Kidney (tissue), 14 donors: Measurements from ENCODE around the gene CLCNKB. TPM values are rescaled to one million over a fixed set of nuclear protein-coding genes. Genes with fewer than 3 reads are reported as not detected.

ENCODE experiments used
- DNase-seq, 5 donors: peaks; one replicate each; pipeline ENCODE4 v3.0.0-alpha.2; 2013 to 2020
- FAIRE-seq: peaks from 2 replicates; lab custom pipeline; 2012; peaks lifted over from hg19 to GRCh38; lab: Jason Lieb, UNC
- H3K27ac ChIP-seq, 2 donors: one replicate each; pipeline ENCODE4 v1.7.0; 2013; ENCODE audit warnings: low read depth in 2 of 2, low read length in 2 of 2, inconsistent platforms in 1 of 2
- H3K27me3 ChIP-seq: one replicate; pipeline ENCODE4 v1.7.1; 2013; ENCODE audit warnings: low read length, inconsistent platforms; ENCODE audit not compliant: control insufficient read depth, insufficient read depth
- H3K36me3 ChIP-seq, 3 donors: one replicate each; pipeline versions ENCODE4 v1.7.0 to v1.7.1; 2013; ENCODE audit warnings: low read length in 3 of 3, control low read depth in 1 of 3, inconsistent platforms in 1 of 3; ENCODE audit not compliant: insufficient read depth in 3 of 3, control insufficient read depth in 2 of 3
- H3K4me1 ChIP-seq, 3 donors: one replicate each; pipeline versions ENCODE4 v1.7.0 to v1.7.1; 2013; ENCODE audit warnings: low read length in 3 of 3, inconsistent platforms in 1 of 3, low read depth in 1 of 3; ENCODE audit not compliant: control insufficient read depth in 2 of 3, insufficient read depth in 2 of 3
- H3K4me3 ChIP-seq, 3 donors: one replicate each; pipeline versions ENCODE4 v1.7.0 to v1.8.1; 2013; ENCODE audit warnings: low read length in 3 of 3, control low read depth in 1 of 3, inconsistent platforms in 1 of 3
- H3K9ac ChIP-seq, 3 donors: one replicate each; pipeline versions ENCODE4 v1.7.0 to v1.7.1; 2013; ENCODE audit warnings: low read length in 3 of 3, control low read depth in 1 of 3, inconsistent platforms in 1 of 3
- H3K9me3 ChIP-seq, 3 donors: one replicate each; pipeline versions ENCODE4 v1.7.0 to v1.7.1; 2013; ENCODE audit warnings: low read length in 3 of 3, control low read depth in 1 of 3, inconsistent platforms in 1 of 3; ENCODE audit not compliant: control insufficient read depth in 2 of 3, insufficient read depth in 1 of 3
- intact Hi-C: fragments of 100-400 bp; cut with DNase I; formaldehyde crosslinking; loops from one replicate; pipeline ENCODE4 v1.11.1; 2022
- polyA plus RNA-seq: library from polyadenylated mRNA; stranded (reverse); fragments of 350-450 nt; fragmentation: Illumina TruSeq; extraction: RNeasy Lipid Tissue Mini Kit (QIAGEN cat#74804); gene quantifications from one replicate; pipeline ENCODE4 v1.2.3, GENCODE V29; 2014; ENCODE audit warnings: low read depth, low replicate concordance; ENCODE audit not compliant: insufficient read depth
- total RNA-seq: library from RNA; stranded (reverse); fragmentation: NEBNext Ultra II Directional; extraction: Animal tissue kit (Norgen Biotek cat#: 25700); gene quantifications from one replicate; pipeline ENCODE4 v1.2.1, GENCODE V29; 2021
- TF ChIP-seq, protein P1 (sequence below): IDR thresholded peaks from 3 replicates; pipeline ENCODE4 v1.5.1; 2012; ENCODE audit warnings: mild to moderate bottlenecking, moderate library complexity, borderline replicate concordance; ENCODE audit not compliant: insufficient read depth; ENCODE audit errors: extremely low read depth
- donor health status: control.
- donor health status: control.
- donor health status: control.
- donor health status: control.
- donor health status: control.
- donor health status: DM: yes; HTN: yes; CAD: no.
- donor health status: Normal renal cell carcinoma (clear cell type).

CLCNKB gene
- total and polyA plus RNA-seq, 2 donors from 2014 or later: 60.6 to 519 TPM

DNA sequence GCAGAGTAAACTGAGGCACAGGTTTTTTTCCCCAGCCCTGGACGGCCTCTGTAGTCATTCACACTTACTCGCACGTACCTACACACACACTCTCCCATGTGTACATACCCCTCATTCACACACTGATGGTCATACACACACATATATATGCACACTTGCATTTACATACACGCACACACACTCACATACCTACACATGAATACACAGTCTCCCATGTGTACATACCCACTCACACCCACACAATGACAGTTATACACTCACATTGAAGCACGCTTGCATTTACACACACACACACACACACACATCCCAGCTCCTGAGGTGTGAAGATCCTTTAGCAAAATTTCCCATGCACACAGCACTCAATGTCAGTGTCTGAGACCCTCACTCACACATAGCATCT lies 30.6 kb downstream of the CLCNKB start:
- no peak for DNase-seq
- H3K36me3 ChIP-seq: no peaks in the 10 kb centered on the region
- FAIRE-seq: no peak
- TF ChIP-seq, protein P1, sequence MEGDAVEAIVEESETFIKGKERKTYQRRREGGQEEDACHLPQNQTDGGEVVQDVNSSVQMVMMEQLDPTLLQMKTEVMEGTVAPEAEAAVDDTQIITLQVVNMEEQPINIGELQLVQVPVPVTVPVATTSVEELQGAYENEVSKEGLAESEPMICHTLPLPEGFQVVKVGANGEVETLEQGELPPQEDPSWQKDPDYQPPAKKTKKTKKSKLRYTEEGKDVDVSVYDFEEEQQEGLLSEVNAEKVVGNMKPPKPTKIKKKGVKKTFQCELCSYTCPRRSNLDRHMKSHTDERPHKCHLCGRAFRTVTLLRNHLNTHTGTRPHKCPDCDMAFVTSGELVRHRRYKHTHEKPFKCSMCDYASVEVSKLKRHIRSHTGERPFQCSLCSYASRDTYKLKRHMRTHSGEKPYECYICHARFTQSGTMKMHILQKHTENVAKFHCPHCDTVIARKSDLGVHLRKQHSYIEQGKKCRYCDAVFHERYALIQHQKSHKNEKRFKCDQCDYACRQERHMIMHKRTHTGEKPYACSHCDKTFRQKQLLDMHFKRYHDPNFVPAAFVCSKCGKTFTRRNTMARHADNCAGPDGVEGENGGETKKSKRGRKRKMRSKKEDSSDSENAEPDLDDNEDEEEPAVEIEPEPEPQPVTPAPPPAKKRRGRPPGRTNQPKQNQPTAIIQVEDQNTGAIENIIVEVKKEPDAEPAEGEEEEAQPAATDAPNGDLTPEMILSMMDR: no peak
- no peaks in the 10 kb centered on the region for H3K27me3 ChIP-seq
- peaks cover 0 to 13% (median 6%) of the 10 kb centered on the region in 3 donors for H3K4me1 ChIP-seq
- H3K9ac ChIP-seq: peak overlapping the region in 1 of 3 donors; percentile 66
- intact Hi-C loops: no loop called here
- H3K27ac ChIP-seq: no peak overlapping the region
- no peak overlapping the region for H3K4me3 ChIP-seq
- no peaks in the 10 kb centered on the region for H3K9me3 ChIP-seq

DNA sequence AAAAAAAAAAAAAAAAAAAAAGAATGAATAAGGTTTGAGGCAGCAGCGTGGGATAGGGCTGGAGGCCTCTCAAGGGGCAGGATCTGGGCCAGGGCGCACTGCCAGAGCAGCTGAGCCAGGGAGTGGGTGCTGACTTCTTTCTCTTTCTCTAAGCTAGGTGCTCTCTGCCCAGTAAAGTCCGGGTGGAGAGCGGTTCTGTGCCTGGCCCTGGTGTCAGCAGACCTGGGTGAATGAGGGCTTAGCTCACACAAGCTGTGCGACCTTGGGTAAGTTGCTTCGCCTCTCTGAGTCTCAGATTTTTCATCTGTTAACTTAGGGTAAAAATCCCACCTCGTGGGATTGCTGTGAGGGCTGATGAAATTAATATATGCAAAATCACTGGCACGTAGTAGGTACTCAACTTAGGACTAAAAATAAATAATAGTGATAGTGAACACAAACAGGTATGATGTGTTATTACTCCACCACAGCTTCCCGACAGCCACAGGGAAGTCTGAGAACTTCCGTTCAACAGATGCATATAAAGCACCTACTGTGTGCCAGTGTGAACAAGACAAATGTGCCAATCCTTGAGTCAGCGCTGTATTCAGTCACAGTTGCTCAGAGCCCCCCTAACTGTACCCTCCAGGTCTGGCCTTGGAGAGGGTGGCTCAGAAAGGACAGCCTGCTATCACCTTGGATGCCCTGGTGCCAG lies 31.9 kb downstream of the CLCNKB start:
- peaks cover 0 to 15% (median 6%) of the 10 kb centered on the region in 3 donors for H3K4me1 ChIP-seq
- no peak overlapping the region for H3K27ac ChIP-seq
- H3K27me3 ChIP-seq: no peaks in the 10 kb centered on the region
- intact Hi-C loops: loop anchor here (5.0 kb wide), 1 partner anchor 112 kb away; no protein-coding TSS in a partner anchor
- FAIRE-seq: no peak
- TF ChIP-seq, protein P1: no peak
- no peak overlapping the region for H3K4me3 ChIP-seq
- DNase-seq: no peak
- no peaks in the 10 kb centered on the region for H3K36me3 ChIP-seq
- no peak overlapping the region for H3K9ac ChIP-seq
- H3K9me3 ChIP-seq: no peaks in the 10 kb centered on the region

DNA sequence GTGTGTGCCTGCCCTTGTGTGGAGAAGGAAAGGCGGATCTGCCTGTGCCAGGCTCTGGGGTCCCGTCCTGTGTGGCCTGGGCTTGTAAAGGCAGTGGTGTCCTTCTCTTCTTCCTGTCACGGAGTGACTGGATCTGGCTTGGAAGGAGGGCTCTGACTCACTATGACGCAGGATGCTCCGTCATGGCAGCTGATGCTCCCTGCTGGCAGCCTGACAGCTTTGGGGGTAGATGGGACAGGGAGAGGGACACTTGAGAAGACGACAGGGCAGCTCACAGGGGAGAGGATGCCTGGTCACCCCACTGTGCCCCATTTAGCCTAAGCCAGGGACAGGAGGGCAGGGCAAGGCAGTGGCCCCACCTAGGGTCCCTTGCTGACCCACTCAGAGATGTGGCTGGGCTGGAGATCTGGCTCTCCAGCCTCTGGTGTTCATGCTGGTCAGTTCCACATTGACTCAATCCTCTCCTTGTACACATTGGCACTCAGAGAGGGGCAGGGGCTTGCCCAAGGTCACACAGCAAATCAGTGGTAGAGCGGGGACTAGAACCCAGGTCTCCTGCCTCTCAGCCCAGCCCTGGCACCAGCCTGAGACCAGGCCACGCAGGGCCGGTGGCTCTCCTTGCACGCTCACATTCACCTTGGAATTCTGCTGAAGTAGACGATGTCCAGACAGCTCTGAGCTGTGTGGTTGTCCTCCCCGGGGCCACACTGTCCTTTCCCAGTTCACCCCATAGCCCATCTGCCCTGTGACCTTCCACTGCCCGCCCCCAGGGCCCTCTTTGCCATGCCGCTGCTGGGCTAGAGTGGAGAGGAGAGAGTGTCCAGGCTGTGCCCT lies 32.7 kb downstream of the CLCNKB start:
- H3K27me3 ChIP-seq: no peaks in the 10 kb centered on the region
- no peaks in the 10 kb centered on the region for H3K36me3 ChIP-seq
- H3K9ac ChIP-seq: no peak overlapping the region
- H3K9me3 ChIP-seq: no peaks in the 10 kb centered on the region
- H3K4me3 ChIP-seq: no peak overlapping the region
- DNase-seq (no peak), FAIRE-seq (no peak)
- TF ChIP-seq, protein P1: no peak
- intact Hi-C loops: loop anchor here (5.0 kb wide), 1 partner anchor 111 kb away; no protein-coding TSS in a partner anchor
- H3K27ac ChIP-seq: no peak overlapping the region
- H3K4me1 ChIP-seq: peaks cover 0 to 15% (median 6%) of the 10 kb centered on the region in 3 donors
